ENCODE results near the gene PARS2. TPM values are rescaled to one million over a fixed set of nuclear protein-coding genes. Genes with fewer than 3 reads are reported as not detected.
A peak's percentile ranks its signal among the peaks of the same experiment; 100 is the strongest.

The PARS2 gene
- total RNA-seq, 1 experiment from 2014 or later = 10.2 TPM

DNA sequence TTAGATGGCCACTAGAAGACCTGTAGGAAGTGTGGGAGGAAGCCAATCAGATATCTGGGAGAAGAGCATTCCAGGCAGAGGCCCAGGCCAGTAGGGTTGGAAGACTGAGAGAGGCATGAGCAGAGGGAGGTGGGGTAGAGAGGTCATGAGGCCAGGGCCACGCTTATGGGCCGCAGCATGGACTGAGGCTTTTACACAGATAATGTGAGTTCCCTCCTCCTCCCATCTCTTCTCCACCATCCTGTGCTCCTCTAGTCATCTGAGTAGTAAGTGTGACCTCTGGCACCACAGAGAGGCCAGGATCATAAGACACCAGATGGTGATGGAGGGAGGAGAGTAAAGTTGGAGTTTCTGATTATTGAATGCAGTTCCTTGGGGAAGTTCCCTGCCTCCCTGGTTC, 19.7 kb upstream of the PARS2 start:
- H4K91ac ChIP-seq (ENCODE audit: insufficient read length, low read depth, low read length) = no peak overlapping the region
- H3K79me1 ChIP-seq (ENCODE audit: insufficient read depth, low read depth, low read length, poor library complexity, severe bottlenecking) = no peaks in the 10 kb centered on the region
- WGBS (ENCODE audit: extremely low coverage, insufficient read length, low lambda C conversion rate) = no CpG with 5 or more reads among the region's 2 CpGs
- H4K8ac ChIP-seq (replicated peaks; ENCODE audit: insufficient read length, low read depth, low read length) = no peak overlapping the region
- no peaks in the 10 kb centered on the region for H3K79me2 ChIP-seq (ENCODE audit: insufficient read depth, low read length)
- H2BK5ac ChIP-seq (ENCODE audit: insufficient read length, low read length) = no peak overlapping the region
- no peak overlapping the region for H3K18ac ChIP-seq (ENCODE audit: insufficient read length, low read depth, low read length)
- no peaks in the 10 kb centered on the region; the same call in 1 of the 2 replicates for H3K4me1 ChIP-seq (ENCODE audit: insufficient read depth, low read length)
- no peak overlapping the region for H4K5ac ChIP-seq (ENCODE audit: insufficient read length, low read depth, low read length)
- no peaks in the 10 kb centered on the region for H3K23me2 ChIP-seq (ENCODE audit: insufficient read length, low read depth, low read length, poor library complexity, severe bottlenecking)
- no peak overlapping the region for H3K56ac ChIP-seq (ENCODE audit: insufficient read length, low read depth, low read length)
- H2AK5ac ChIP-seq (ENCODE audit: insufficient read length, low read length) = no peak overlapping the region
- no peak overlapping the region for H3K14ac ChIP-seq (ENCODE audit: insufficient read depth, low read length)
- H2AFZ ChIP-seq (ENCODE audit: low read length) = no peak overlapping the region
- H3K36me3 Mint-ChIP-seq (ENCODE audit: insufficient read depth in 1 of 3, low read depth in 3 of 3) = no peaks in the 10 kb centered on the region
- H3K4me3 Mint-ChIP-seq = no peak overlapping the region
- no peak overlapping the region for H3K23ac ChIP-seq (ENCODE audit: insufficient read length, low read depth, low read length)
- TF ChIP-seq, protein P1, sequence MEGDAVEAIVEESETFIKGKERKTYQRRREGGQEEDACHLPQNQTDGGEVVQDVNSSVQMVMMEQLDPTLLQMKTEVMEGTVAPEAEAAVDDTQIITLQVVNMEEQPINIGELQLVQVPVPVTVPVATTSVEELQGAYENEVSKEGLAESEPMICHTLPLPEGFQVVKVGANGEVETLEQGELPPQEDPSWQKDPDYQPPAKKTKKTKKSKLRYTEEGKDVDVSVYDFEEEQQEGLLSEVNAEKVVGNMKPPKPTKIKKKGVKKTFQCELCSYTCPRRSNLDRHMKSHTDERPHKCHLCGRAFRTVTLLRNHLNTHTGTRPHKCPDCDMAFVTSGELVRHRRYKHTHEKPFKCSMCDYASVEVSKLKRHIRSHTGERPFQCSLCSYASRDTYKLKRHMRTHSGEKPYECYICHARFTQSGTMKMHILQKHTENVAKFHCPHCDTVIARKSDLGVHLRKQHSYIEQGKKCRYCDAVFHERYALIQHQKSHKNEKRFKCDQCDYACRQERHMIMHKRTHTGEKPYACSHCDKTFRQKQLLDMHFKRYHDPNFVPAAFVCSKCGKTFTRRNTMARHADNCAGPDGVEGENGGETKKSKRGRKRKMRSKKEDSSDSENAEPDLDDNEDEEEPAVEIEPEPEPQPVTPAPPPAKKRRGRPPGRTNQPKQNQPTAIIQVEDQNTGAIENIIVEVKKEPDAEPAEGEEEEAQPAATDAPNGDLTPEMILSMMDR (conservative IDR thresholded peaks at IDR 0.05) = no peak
- no peak for DNase-seq
- peaks cover 9 to 14% of the 10 kb centered on the region in 2 experiments for H3K4me1 Mint-ChIP-seq
- no peak overlapping the region for H2BK20ac ChIP-seq (ENCODE audit: low read depth, low read length, poor library complexity, severe bottlenecking)
- no peaks in the 10 kb centered on the region for H3K9me3 Mint-ChIP-seq
- H3K9ac ChIP-seq (ENCODE audit: extremely low read depth, insufficient read length, low read length) = no peak overlapping the region
- no peaks in the 10 kb centered on the region for H4K20me1 ChIP-seq (ENCODE audit: control insufficient read depth, insufficient read depth, insufficient read length)
- H3K4ac ChIP-seq (ENCODE audit: low read depth, low read length) = no peak overlapping the region
- H3K9me3 ChIP-seq (ENCODE audit: control insufficient read depth, low read depth, low read length) = no peaks in the 10 kb centered on the region
- H3K27me3 Mint-ChIP-seq (ENCODE audit: low read depth) = peaks cover 57% of the 10 kb centered on the region
- H3K27ac ChIP-seq (ENCODE audit: insufficient read length, low read depth, low read length) = no peak overlapping the region
- H2BK12ac ChIP-seq (ENCODE audit: insufficient read length, low read depth, low read length) = no peak overlapping the region
- no peak overlapping the region for H3K4me2 ChIP-seq (ENCODE audit: insufficient read depth, insufficient read length, low read length)
- H3T11ph ChIP-seq (ENCODE audit: low read length) = no peak overlapping the region
- H3K27me3 ChIP-seq (ENCODE audit: insufficient read depth, low read length) = peaks cover 3% of the 10 kb centered on the region; the same call in 1 of the 2 replicates
- H2BK120ac ChIP-seq (ENCODE audit: low read depth, low read length, poor library complexity, severe bottlenecking) = no peak overlapping the region
- no peak overlapping the region for H2BK15ac ChIP-seq (ENCODE audit: low read depth, low read length)
- H3K27ac Mint-ChIP-seq = peak overlapping the region in 1 of 3 experiments; percentile 49; a peak in 1 of 7 replicates
